GM18951 (cell line): ENCODE results near the gene ZNF571.

Source experiments
- POLR2A ChIP-seq: IDR thresholded peaks from 4 replicates; pipeline ENCODE4 v1.6.1; 2011; ENCODE audit warnings: mild to moderate bottlenecking; ENCODE audit not compliant: insufficient read length, insufficient read depth; ENCODE audit errors: extremely low read depth
- in situ Hi-C: fragments of 300-500 bp; cut with MboI; formaldehyde crosslinking; loops from one replicate; pipeline ENCODE4 v1.12.0; 2022; ENCODE audit warnings: low sequenced_read_pairs, mixed read lengths, inconsistent platforms; ENCODE audit not compliant: unreplicated experiment

ZNF571 gene

GRCh38 chr19:37594304-37594981, at the start of gene ZNF571, which contains the start of gene ZNF540:
TSS of gene ZNF571 (minus strand) at chr19:37594792. CDS start at chr19:37586676, 8,116 bp downstream.
TSS of gene ZNF540 (plus strand) at chr19:37594876. CDS start at chr19:37598448, 3,572 bp downstream.
- TF ChIP-seq POLR2A: peak; percentile 59
- in situ Hi-C loops: no loop called here

GRCh38 chr19:37635076-37636056, 40.8 kb upstream of the ZNF571 start:
- in situ Hi-C loops: no loop called here
- TF ChIP-seq POLR2A: no peak

- in situ Hi-C loops: no loop called here
- TF ChIP-seq POLR2A: no peak
Observed at GRCh38 chr19:37594982-37595382, 390 bp upstream of the ZNF571 start.

GRCh38 chr19:37593996-37594303, 642 bp downstream of the ZNF571 start:
- TF ChIP-seq POLR2A: no peak
- in situ Hi-C loops: no loop called here

- in situ Hi-C loops: no loop called here
- no peak for TF ChIP-seq POLR2A
Observed at GRCh38 chr19:37583340-37583739, 11.3 kb downstream of the ZNF571 start.

GRCh38 chr19:37572203-37572602, 22.4 kb downstream of the ZNF571 start:
- in situ Hi-C loops: no loop called here
- no peak for TF ChIP-seq POLR2A

- TF ChIP-seq POLR2A: no peak
- in situ Hi-C loops: no loop called here
Observed at GRCh38 chr19:37565370-37565669, 29.3 kb downstream of the ZNF571 start.

- in situ Hi-C loops: no loop called here
- TF ChIP-seq POLR2A: no peak
Observed at GRCh38 chr19:37564624-37565369, 29.8 kb downstream of the ZNF571 start.

- no peak for TF ChIP-seq POLR2A
- in situ Hi-C loops: no loop called here
Observed at GRCh38 chr19:37563518-37563917, 31.1 kb downstream of the ZNF571 start.

- in situ Hi-C loops: no loop called here
- TF ChIP-seq POLR2A: no peak
Observed at GRCh38 chr19:37551129-37551993, 43.2 kb downstream of the ZNF571 start.

- no peak for TF ChIP-seq POLR2A
- in situ Hi-C loops: no loop called here
Observed at GRCh38 chr19:37537391-37537947, 57.1 kb downstream of the ZNF571 start.

GRCh38 chr19:37519890-37520289, 74.7 kb downstream of the ZNF571 start:
- TF ChIP-seq POLR2A: no peak

More at GRCh38 chr19:37519890-37520289, 74.7 kb downstream of the ZNF571 start:
- in situ Hi-C loops: no loop called here
